Ovary (tissue), 9 donors: ENCODE results near the gene GAL. TPM values are rescaled to one million over a fixed set of nuclear protein-coding genes. Genes with fewer than 3 reads are reported as not detected.

Experiments used
- DNase-seq, 5 donors: peaks; one replicate each; pipeline ENCODE4 v3.0.0-alpha.2; 2019 to 2020
- H3K27ac ChIP-seq, 2 donors: fragments of 200-600 bp; one replicate each; pipeline versions ENCODE4 v1.5.1 to v1.8.0; 2019 to 2022
- H3K27me3 ChIP-seq: fragments of 200-600 bp; one replicate; pipeline ENCODE4 v1.8.0; 2022
- H3K36me3 ChIP-seq: fragments of 200-600 bp; sonication (generic); one replicate; pipeline ENCODE4 v1.5.1; 2019
- H3K4me1 ChIP-seq: one replicate; pipeline ENCODE4 v1.8.1; 2013; ENCODE audit warnings: mild to moderate bottlenecking, moderate library complexity; ENCODE audit not compliant: insufficient read depth
- H3K4me3 ChIP-seq: fragments of 200-600 bp; sonication (generic); one replicate; pipeline ENCODE4 v1.5.1; 2017
- H3K9me3 ChIP-seq, 2 donors: fragments of 200-600 bp in 1 of 2; sonication (generic) in 1 of 2; one replicate each; pipeline versions ENCODE4 v1.5.1 to v1.8.1; 2013 to 2019; ENCODE audit warnings: mild to moderate bottlenecking in 1 of 2, moderate library complexity in 1 of 2
- EP300 ChIP-seq: sonication (generic); formaldehyde crosslinking; IDR thresholded peaks from one replicate; pipeline ENCODE4 v1.6.1; 2017; ENCODE audit warnings: antibody characterized with exemption
- POLR2A ChIP-seq: fragments of 450-650 bp; IDR thresholded peaks from one replicate; pipeline ENCODE4 v1.6.1; 2017; ENCODE audit warnings: antibody characterized with exemption, mild to moderate bottlenecking, moderate library complexity
- WGBS, 3 donors: extraction: QIAGEN DNeasy Blood & Tissue Kit in 1 of 3; methylation state at CpG; one replicate each; pipeline versions ENCODE4 v1.1.5 to v1.1.7; 2013 to 2017; 5-methylcytosine and 5-hydroxymethylcytosine counted together
- intact Hi-C, 4 donors: fragments of 100-400 bp; cut with DNase I; formaldehyde crosslinking; loops; one replicate each; pipeline versions ENCODE4 v1.11.0 to v1.15.1; 2022 to 2023
- polyA plus RNA-seq, 2 donors: library from polyadenylated mRNA; stranded (reverse); fragments of 200-250 nt in 1 of 2; fragments of 350-450 nt in 1 of 2; fragmentation: Illumina TruSeq in 1 of 2; extraction: RNeasy Lipid Tissue Mini Kit (QIAGEN cat#74804) in 1 of 2; gene quantifications; one replicate each; pipeline ENCODE4 v1.2.3, GENCODE V29; 2013 to 2014
- total RNA-seq, 7 donors: library from RNA; depleted of rRNA in 2 of 7; stranded (reverse); fragments of >200 nt in 2 of 7; fragmentation: NEBNext Ultra II Directional in 3 of 7; extraction: Animal tissue kit (Norgen Biotek cat#: 25700) in 3 of 7; gene quantifications; one replicate each; pipeline versions ENCODE4 v1.1.0 to v1.2.4, GENCODE V29; 2016 to 2023
- TF ChIP-seq, protein P1 (sequence below), 3 donors: fragments of 450-650 bp in 2 of 3; fragments of 200-600 bp in 1 of 3; IDR thresholded peaks; one replicate each; pipeline versions ENCODE4 v1.5.1 to v1.8.0; 2016 to 2022; ENCODE audit warnings: antibody characterized with exemption in 3 of 3, mild to moderate bottlenecking in 1 of 3
- donor health status: DM: no; HTN: no; CAD: no; lungs with moderate emphysema.
- donor health status: DM: no; HTN: no; CAD: no.
- donor health status: Bipolar disorder and iron deficiency.
- donor health status: DM: yes; HTN: yes; CAD: no.
- donor health status: DM: no; HTN: no; CAD: no.
- donor health status: DM: yes; HTN: yes; CAD: no.

The GAL gene
- total and polyA plus RNA-seq, 9 donors = 0.19 to 1.4 (median 0.36) TPM; not detected in 6

DNA sequence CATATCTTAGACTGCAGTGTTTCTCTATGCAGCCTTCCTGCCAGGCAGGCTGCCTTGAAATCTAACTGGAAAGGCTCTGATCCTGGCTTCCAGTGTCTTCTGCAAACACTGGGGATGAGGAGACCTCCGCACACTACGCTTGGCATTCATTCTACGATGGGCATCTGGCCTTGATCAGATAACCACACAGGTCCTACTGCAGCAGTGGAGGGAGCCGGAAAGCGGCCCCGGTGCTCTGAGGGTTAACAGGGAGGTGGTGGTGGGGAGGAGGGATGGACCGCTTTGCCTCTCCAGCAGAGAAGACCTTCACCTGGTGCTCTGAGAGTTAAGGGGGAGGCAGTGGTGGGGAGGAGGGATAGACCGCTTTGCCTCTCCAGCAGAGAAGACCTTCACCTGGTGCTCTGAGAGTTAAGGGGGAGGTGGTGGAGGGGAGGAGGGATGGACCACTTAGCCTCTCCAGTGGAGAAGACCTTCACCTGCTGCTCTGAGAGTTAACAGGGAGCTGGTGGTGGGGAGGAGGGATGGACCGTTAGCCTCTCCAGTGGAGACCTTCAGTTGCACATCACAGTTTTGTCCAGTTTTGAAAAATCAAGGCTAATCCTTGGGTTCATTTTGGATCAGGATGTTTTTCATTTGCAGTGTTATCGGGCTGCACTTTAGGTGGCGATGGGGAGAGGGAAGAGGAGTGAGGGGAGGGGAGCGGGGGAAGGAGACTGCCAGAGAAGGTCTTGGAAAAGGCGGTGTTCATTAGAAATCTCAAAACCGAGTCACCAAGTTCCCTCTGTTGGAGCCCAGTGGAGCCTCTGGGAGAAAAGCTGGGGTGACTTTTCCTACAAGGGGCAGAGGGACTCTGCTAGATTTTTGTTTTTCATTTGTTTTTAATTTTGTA lies 5.6 kb downstream of the GAL start:
- TF ChIP-seq EP300 (no peak), POLR2A (no peak)
- TF ChIP-seq, protein P1, sequence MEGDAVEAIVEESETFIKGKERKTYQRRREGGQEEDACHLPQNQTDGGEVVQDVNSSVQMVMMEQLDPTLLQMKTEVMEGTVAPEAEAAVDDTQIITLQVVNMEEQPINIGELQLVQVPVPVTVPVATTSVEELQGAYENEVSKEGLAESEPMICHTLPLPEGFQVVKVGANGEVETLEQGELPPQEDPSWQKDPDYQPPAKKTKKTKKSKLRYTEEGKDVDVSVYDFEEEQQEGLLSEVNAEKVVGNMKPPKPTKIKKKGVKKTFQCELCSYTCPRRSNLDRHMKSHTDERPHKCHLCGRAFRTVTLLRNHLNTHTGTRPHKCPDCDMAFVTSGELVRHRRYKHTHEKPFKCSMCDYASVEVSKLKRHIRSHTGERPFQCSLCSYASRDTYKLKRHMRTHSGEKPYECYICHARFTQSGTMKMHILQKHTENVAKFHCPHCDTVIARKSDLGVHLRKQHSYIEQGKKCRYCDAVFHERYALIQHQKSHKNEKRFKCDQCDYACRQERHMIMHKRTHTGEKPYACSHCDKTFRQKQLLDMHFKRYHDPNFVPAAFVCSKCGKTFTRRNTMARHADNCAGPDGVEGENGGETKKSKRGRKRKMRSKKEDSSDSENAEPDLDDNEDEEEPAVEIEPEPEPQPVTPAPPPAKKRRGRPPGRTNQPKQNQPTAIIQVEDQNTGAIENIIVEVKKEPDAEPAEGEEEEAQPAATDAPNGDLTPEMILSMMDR (IDR thresholded peaks at IDR 0.05) = no peak
- intact Hi-C loops = no loop called here
- Histone ChIP-seq H3K36me3 (no peaks in the 10 kb centered on the region), H3K4me3 (no peak overlapping the region), H3K27me3 (peaks cover 4% of the 10 kb centered on the region), H3K27ac (no peak overlapping the region), H3K9me3 (no peaks in the 10 kb centered on the region), H3K4me1 (no peaks in the 10 kb centered on the region)
- WGBS, 3 donors = 12 to 21% (median 13%) methylated on average over 14 of the region's 14 CpGs
- no peak for DNase-seq

DNA sequence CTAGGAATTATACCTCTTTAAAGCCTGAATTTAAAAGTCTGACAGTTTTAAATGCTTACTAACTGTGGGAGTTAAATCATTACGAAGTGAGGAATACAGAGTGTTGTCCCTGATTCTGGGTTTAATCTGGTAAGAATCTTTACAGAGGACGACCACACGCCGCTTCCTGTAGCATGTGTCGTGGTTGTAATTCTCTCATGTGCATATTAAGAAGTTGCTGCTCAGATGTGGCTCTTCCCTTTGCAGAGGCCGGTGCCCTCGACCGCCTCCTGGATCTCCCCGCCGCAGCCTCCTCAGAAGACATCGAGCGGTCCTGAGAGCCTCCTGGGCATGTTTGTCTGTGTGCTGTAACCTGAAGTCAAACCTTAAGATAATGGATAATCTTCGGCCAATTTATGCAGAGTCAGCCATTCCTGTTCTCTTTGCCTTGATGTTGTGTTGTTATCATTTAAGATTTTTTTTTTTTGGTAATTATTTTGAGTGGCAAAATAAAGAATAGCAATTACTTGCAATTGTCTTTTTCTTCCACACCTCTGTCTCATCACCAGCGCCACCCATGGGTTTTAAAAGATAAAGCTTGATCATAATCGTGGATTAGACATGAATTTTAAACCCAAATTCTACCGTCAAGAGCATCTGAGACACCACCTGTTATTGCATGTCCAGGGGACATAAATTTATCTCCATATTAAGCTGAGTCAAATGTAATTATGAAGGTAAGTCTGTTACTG lies 6.5 kb downstream of the GAL start:
- WGBS, 3 donors = 29 to 31% (median 30%) methylated on average over 16 of the region's 16 CpGs
- H3K4me1 ChIP-seq = no peaks in the 10 kb centered on the region
- H3K4me3 ChIP-seq = no peak overlapping the region
- no peaks in the 10 kb centered on the region for H3K27me3 ChIP-seq
- no peak overlapping the region for H3K27ac ChIP-seq
- DNase-seq = no peak
- intact Hi-C loops = no loop called here
- H3K9me3 ChIP-seq = no peaks in the 10 kb centered on the region
- TF ChIP-seq EP300 (no peak), POLR2A (no peak)
- TF ChIP-seq, protein P1 (IDR thresholded peaks at IDR 0.05) = no peak
- no peaks in the 10 kb centered on the region for H3K36me3 ChIP-seq

DNA sequence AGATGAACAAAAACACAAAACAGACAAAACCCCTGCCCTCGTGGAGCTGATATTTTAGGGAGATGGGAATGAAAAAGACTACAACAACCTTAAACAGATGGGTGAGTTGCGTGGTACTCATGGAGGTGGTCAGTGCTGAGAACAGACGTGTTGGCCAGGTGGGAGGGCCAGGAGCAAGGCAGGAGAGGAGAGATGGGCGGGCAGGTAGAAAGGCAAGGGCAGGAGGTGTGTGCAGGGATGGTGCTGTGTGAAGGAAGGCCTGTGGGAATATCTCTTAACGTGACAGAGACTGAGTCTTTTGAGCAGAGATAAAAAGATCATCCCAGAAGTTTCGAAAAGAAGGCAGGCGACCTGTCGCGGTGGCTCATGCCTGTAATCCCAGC lies 7.0 kb downstream of the GAL start:
- no peak for DNase-seq
- TF ChIP-seq, protein P1 (IDR thresholded peaks at IDR 0.05) = no peak
- no peak for TF ChIP-seq POLR2A
- TF ChIP-seq EP300 = no peak
- intact Hi-C loops = no loop called here
- H3K27ac ChIP-seq = no peak overlapping the region
- H3K36me3 ChIP-seq = no peaks in the 10 kb centered on the region
- WGBS, 3 donors = 78 to 84% (median 81%) methylated on average over 9 of the region's 9 CpGs
- no peak overlapping the region for H3K4me3 ChIP-seq
- no peaks in the 10 kb centered on the region for H3K9me3 ChIP-seq
- H3K4me1 ChIP-seq = no peaks in the 10 kb centered on the region
- no peaks in the 10 kb centered on the region for H3K27me3 ChIP-seq

DNA sequence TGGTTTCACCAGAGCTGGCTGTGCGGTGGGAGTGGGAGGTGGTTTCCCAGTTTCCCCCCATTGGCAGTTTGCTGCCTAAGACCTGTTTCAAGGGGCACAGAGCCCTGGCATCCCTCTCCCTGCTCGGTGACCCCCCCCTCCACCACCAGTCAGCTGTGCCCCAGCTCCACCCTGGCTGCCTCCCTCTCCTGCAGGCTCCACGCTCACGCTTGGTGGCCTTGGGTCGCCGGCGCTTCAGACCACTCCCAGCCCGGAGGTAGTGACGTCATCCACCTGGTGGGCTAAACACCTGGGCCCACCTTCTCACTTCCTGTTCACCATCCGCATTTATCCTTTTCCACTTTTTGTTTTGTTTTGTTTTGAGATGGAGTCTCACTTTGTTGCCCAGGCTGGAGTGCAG lies 7.8 kb downstream of the GAL start:
- Histone ChIP-seq H3K4me1 (no peaks in the 10 kb centered on the region), H3K27ac (no peak overlapping the region), H3K36me3 (no peaks in the 10 kb centered on the region), H3K4me3 (no peak overlapping the region), H3K27me3 (no peaks in the 10 kb centered on the region), H3K9me3 (no peaks in the 10 kb centered on the region)
- WGBS, 3 donors = 75 to 85% (median 82%) methylated on average over 10 of the region's 10 CpGs
- intact Hi-C loops = no loop called here
- no peak for DNase-seq
- TF ChIP-seq POLR2A = no peak
- TF ChIP-seq, protein P1 (IDR thresholded peaks at IDR 0.05) = no peak
